Measurements from ENCODE around the gene WWC1.

DNA sequence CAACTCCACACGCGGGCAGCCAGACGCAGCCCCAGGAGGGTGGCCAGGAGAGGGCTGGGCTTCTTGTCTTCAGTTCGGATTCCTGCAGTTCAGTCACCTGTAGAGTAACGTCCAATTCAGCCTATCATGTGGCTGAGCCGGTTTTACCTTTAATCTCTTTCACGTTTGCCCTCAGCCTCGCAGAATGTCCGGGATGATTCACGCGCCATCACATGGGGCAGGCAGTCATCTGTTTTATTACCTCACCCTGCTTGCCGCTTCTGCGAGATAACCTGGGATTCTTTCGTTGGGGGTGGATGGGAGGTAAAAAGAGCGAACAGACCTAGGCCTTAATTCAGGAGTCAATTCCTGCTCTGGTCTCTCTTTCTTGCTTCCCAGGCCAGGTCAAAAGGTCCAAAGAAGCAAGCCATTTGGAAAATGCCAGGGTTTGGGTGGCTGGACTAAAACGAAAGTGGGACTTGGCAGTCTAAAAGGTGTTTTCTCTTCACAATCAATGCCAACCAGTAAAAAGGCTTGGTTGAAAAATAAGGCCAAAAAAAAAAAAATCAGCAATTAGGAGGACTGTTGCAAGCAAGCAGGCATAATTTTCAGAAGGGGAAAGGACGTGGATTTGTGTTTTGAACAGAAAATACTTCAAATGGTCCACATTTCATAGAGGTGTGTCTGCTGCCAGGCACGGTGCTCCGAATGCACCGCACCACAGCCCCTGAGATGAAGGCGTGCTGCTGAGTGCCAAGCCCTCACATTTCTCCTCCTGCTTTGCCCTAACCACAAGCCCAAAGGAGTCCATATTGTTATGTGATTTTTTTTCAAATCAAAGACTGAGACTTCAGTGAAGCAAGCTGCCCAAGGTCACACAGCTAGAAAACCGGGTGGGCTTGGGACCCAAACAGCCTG lies 2.8 kb upstream of the WWC1 start:
- TF ChIP-seq, protein P1, sequence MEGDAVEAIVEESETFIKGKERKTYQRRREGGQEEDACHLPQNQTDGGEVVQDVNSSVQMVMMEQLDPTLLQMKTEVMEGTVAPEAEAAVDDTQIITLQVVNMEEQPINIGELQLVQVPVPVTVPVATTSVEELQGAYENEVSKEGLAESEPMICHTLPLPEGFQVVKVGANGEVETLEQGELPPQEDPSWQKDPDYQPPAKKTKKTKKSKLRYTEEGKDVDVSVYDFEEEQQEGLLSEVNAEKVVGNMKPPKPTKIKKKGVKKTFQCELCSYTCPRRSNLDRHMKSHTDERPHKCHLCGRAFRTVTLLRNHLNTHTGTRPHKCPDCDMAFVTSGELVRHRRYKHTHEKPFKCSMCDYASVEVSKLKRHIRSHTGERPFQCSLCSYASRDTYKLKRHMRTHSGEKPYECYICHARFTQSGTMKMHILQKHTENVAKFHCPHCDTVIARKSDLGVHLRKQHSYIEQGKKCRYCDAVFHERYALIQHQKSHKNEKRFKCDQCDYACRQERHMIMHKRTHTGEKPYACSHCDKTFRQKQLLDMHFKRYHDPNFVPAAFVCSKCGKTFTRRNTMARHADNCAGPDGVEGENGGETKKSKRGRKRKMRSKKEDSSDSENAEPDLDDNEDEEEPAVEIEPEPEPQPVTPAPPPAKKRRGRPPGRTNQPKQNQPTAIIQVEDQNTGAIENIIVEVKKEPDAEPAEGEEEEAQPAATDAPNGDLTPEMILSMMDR (IDR thresholded peaks at IDR 0.05) = peak in 2 of 4 experiments; percentile 17 to 19
- peak; percentile 95 for TF ChIP-seq POLR2AphosphoS5 (IDR thresholded peaks at IDR 0.05)
